ENCODE data around the gene XPR1. TPM values are rescaled to one million over a fixed set of nuclear protein-coding genes. Genes with fewer than 3 reads are reported as not detected.

XPR1 gene
- total RNA-seq, 3 donors from 2014 or later: 19.0 to 49.5 (median 35.7) TPM

- TF ChIP-seq, protein P1, sequence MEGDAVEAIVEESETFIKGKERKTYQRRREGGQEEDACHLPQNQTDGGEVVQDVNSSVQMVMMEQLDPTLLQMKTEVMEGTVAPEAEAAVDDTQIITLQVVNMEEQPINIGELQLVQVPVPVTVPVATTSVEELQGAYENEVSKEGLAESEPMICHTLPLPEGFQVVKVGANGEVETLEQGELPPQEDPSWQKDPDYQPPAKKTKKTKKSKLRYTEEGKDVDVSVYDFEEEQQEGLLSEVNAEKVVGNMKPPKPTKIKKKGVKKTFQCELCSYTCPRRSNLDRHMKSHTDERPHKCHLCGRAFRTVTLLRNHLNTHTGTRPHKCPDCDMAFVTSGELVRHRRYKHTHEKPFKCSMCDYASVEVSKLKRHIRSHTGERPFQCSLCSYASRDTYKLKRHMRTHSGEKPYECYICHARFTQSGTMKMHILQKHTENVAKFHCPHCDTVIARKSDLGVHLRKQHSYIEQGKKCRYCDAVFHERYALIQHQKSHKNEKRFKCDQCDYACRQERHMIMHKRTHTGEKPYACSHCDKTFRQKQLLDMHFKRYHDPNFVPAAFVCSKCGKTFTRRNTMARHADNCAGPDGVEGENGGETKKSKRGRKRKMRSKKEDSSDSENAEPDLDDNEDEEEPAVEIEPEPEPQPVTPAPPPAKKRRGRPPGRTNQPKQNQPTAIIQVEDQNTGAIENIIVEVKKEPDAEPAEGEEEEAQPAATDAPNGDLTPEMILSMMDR (IDR thresholded peaks at IDR 0.05): no peak
- TF ChIP-seq POLR2A (IDR thresholded peaks at IDR 0.05) (no peak), POLR2AphosphoS5 (IDR thresholded peaks at IDR 0.05) (no peak)
- intact Hi-C loops (cut with DNase I; ENCODE audit: low total_unique reads): no loop called here
- Histone ChIP-seq H3K27me3 (no peaks in the 10 kb centered on the region), H3K4me1 (no peaks in the 10 kb centered on the region), H3K27ac (no peak overlapping the region), H3K36me3 (no peaks in the 10 kb centered on the region), H3K4me3 (no peak overlapping the region), H3K9me3 (no peaks in the 10 kb centered on the region)
- no peak for DNase-seq (ENCODE audit: low spot score in 2 of 2)
Measured at GRCh38 chr1:180765151-180765550, 133.3 kb downstream of the XPR1 start.

GRCh38 chr1:180769889-180770288, 138.1 kb downstream of the XPR1 start:
- H3K36me3 ChIP-seq: no peaks in the 10 kb centered on the region
- DNase-seq (ENCODE audit: low spot score in 2 of 2): no peak
- intact Hi-C loops (cut with DNase I; ENCODE audit: low total_unique reads): no loop called here
- H3K4me3 ChIP-seq: no peak overlapping the region
- TF ChIP-seq, protein P1 (IDR thresholded peaks at IDR 0.05): no peak
- TF ChIP-seq POLR2AphosphoS5 (IDR thresholded peaks at IDR 0.05) (no peak), POLR2A (IDR thresholded peaks at IDR 0.05) (no peak)
- no peak overlapping the region for H3K27ac ChIP-seq
- no peaks in the 10 kb centered on the region for H3K27me3 ChIP-seq
- no peaks in the 10 kb centered on the region for H3K4me1 ChIP-seq
- no peaks in the 10 kb centered on the region for H3K9me3 ChIP-seq

- TF ChIP-seq POLR2AphosphoS5 (IDR thresholded peaks at IDR 0.05) (no peak), POLR2A (IDR thresholded peaks at IDR 0.05) (no peak)
- TF ChIP-seq, protein P1 (IDR thresholded peaks at IDR 0.05): no peak
- Histone ChIP-seq H3K27ac (no peak overlapping the region), H3K9me3 (no peaks in the 10 kb centered on the region), H3K4me3 (no peak overlapping the region), H3K36me3 (no peaks in the 10 kb centered on the region), H3K27me3 (no peaks in the 10 kb centered on the region), H3K4me1 (no peaks in the 10 kb centered on the region)
- intact Hi-C loops (cut with DNase I; ENCODE audit: low total_unique reads): no loop called here
- DNase-seq (ENCODE audit: low spot score in 2 of 2): no peak
Measured at GRCh38 chr1:180773210-180773865, 141.5 kb downstream of the XPR1 start.

DNA sequence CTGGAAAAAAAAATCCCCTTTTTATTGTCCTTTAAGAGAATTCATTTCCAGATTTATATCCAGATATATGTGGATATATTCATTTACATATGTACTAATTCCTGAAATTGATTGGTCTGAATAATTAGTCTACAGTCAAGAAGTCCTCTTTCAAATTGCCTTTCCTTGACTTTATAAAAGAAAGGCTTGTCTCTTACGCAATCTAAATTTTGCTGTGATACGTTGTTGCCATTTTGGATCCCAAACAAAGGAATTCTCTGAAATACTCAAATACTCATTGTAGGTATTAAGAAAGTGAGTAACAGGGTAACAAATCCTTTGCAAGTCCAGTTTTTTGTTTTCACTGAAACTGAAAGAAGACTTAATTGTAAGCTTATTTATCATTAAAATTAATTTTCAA, 144.0 kb downstream of the XPR1 start:
- TF ChIP-seq, protein P1 (IDR thresholded peaks at IDR 0.05): no peak
- TF ChIP-seq POLR2AphosphoS5 (IDR thresholded peaks at IDR 0.05) (no peak), POLR2A (IDR thresholded peaks at IDR 0.05) (no peak)
- Histone ChIP-seq H3K9me3 (no peaks in the 10 kb centered on the region), H3K4me1 (no peaks in the 10 kb centered on the region), H3K27me3 (no peaks in the 10 kb centered on the region), H3K27ac (no peak overlapping the region), H3K4me3 (no peak overlapping the region), H3K36me3 (no peaks in the 10 kb centered on the region)
- intact Hi-C loops (cut with DNase I; ENCODE audit: low total_unique reads): no loop called here
- DNase-seq (ENCODE audit: low spot score in 2 of 2): no peak

DNA sequence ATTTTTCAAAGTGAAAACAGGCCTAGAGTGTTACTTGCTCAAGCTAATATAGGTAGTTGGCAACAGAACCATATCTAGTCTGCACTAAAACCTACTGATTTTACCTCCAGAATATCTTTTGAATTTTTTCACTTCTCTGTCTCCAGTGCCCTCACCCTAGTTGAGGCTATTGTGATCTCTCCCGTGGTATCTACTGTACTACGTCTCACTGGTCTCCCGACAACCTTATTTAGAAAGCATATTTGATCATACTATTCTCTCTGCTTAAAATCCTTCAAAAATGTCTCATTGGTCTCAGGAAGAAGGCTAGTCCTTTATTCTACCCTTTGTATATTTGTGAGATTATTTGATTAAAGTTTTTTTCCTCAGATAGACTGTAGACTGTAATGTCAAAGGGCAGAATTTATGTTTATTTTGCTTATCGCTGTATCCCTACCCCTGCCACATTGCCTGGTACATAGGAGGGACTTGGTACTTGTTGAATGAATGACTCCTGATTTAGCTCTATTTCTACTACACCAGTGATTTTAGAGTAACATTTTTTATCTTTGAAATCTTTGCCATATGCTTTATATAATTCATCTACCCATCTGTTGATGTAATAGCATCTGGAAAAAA, 145.4 kb downstream of the XPR1 start:
- H3K27ac ChIP-seq: no peak overlapping the region
- DNase-seq (ENCODE audit: low spot score in 2 of 2): no peak
- no peaks in the 10 kb centered on the region for H3K27me3 ChIP-seq
- H3K4me1 ChIP-seq: no peaks in the 10 kb centered on the region
- TF ChIP-seq, protein P1 (IDR thresholded peaks at IDR 0.05): no peak
- no peak for TF ChIP-seq POLR2AphosphoS5 (IDR thresholded peaks at IDR 0.05)
- H3K36me3 ChIP-seq: no peaks in the 10 kb centered on the region
- H3K9me3 ChIP-seq: no peaks in the 10 kb centered on the region
- intact Hi-C loops (cut with DNase I; ENCODE audit: low total_unique reads): no loop called here
- H3K4me3 ChIP-seq: no peak overlapping the region
